Measurements from ENCODE around the gene TPD52L1.
"Not testable (repeated sequence)": the region's sequence is repeated elsewhere in the genome, so short reads cannot be mapped to it uniquely, and the experiment has no call there.

Gene TPD52L1

GRCh38 chr6:125123468-125124048, 30.0 kb upstream of the TPD52L1 start:
- DNase-seq (ENCODE audit: low spot score): no peak
- TF ChIP-seq, protein P1, sequence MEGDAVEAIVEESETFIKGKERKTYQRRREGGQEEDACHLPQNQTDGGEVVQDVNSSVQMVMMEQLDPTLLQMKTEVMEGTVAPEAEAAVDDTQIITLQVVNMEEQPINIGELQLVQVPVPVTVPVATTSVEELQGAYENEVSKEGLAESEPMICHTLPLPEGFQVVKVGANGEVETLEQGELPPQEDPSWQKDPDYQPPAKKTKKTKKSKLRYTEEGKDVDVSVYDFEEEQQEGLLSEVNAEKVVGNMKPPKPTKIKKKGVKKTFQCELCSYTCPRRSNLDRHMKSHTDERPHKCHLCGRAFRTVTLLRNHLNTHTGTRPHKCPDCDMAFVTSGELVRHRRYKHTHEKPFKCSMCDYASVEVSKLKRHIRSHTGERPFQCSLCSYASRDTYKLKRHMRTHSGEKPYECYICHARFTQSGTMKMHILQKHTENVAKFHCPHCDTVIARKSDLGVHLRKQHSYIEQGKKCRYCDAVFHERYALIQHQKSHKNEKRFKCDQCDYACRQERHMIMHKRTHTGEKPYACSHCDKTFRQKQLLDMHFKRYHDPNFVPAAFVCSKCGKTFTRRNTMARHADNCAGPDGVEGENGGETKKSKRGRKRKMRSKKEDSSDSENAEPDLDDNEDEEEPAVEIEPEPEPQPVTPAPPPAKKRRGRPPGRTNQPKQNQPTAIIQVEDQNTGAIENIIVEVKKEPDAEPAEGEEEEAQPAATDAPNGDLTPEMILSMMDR (IDR thresholded peaks at IDR 0.05; ENCODE audit: extremely low read depth, missing control alignments): no peak

- TF ChIP-seq, protein P1 (IDR thresholded peaks at IDR 0.05; ENCODE audit: extremely low read depth, missing control alignments): no peak
- DNase-seq (ENCODE audit: low spot score): no peak
Observed at GRCh38 chr6:125124049-125124669, 29.4 kb upstream of the TPD52L1 start.

DNA sequence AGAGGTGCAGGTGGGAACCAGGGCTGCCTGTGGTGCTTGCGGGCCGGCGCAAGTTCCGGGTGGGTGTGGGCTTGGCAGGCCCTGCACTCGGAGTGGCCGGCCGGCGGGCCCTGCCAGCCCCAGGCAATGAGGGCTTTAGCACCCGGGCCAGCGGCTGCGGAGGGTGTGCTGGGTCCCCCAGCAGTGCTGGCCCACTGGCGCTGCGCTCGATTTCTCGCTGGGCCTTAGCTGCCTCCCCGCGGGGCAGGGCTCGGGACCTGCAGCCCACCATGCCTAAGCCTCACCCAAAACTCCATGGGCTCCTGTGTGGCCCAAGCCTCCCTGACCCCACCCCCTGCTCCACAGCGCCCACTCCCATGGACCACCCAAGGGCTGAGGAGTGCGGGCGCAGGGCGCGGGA, 27.7 kb upstream of the TPD52L1 start:
- DNase-seq (ENCODE audit: low spot score): not testable (repeated sequence)

- TF ChIP-seq, protein P1 (IDR thresholded peaks at IDR 0.05; ENCODE audit: extremely low read depth, missing control alignments): no peak
- no peak for DNase-seq (ENCODE audit: low spot score)
Observed at GRCh38 chr6:125129354-125129753, 24.2 kb upstream of the TPD52L1 start.

DNA sequence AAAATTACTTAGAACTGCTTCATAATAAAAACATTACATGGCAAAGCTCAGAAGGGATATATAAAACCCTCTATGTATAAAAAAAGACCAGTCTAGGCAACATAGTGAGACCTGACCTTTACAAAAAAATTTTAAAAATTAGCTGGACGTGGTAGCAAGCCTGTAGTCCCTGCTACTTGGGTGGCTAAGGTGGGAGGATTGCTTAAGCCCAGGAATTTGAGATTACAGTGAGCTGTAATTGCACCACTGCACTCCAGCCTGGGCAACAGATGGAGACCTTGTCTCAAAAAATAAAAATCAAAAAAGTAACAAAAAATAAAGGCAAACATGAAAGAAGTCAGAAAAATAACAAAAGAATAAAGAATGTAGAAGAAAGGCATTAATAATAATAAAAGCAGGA, 21.5 kb upstream of the TPD52L1 start:
- TF ChIP-seq, protein P1 (IDR thresholded peaks at IDR 0.05; ENCODE audit: extremely low read depth, missing control alignments): no peak
- DNase-seq (ENCODE audit: low spot score): no peak

DNA sequence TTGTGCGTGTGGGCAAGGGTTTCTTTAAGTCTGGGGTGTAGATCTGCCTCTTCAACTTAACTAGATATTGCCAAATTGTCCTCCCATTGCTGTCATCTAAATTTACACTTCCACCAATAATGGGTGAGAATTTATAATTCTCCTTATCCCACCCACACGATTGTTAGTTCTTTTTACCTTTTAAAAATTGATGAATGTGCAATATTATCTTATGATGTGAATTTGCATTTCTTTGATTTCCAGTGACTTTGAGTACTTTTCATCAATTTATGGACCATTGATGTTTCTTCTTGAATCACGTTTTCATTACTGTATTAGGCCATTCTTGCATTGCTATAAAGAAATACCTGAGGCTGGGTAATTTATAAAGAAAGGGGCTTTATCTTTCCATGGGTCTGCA, 17.2 kb upstream of the TPD52L1 start:
- TF ChIP-seq, protein P1 (IDR thresholded peaks at IDR 0.05; ENCODE audit: extremely low read depth, missing control alignments): no peak
- DNase-seq (ENCODE audit: low spot score): no peak

GRCh38 chr6:125138083-125138482, 15.5 kb upstream of the TPD52L1 start:
- DNase-seq (ENCODE audit: low spot score): no peak
- TF ChIP-seq, protein P1 (IDR thresholded peaks at IDR 0.05; ENCODE audit: extremely low read depth, missing control alignments): no peak

- DNase-seq (ENCODE audit: low spot score): no peak
- TF ChIP-seq, protein P1 (IDR thresholded peaks at IDR 0.05; ENCODE audit: extremely low read depth, missing control alignments): no peak
Observed at GRCh38 chr6:125140808-125141207, 12.8 kb upstream of the TPD52L1 start.
